Stimulated activated CD8-positive, alpha-beta memory T cell treated with anti-CD3 and anti-CD28 coated beads, Interleukin-15, amount 100 ng/mL, for 1 hour (primary cell): ENCODE results near the gene SRRM5.
"Not testable (repeated sequence)": the region's sequence is repeated elsewhere in the genome, so short reads cannot be mapped to it uniquely, and the experiment has no call there.

Experiments
- DNase-seq: peaks from one replicate; pipeline ENCODE4 v3.0.0-alpha.2; 2020; ENCODE audit warnings: low read depth

Gene SRRM5

DNA sequence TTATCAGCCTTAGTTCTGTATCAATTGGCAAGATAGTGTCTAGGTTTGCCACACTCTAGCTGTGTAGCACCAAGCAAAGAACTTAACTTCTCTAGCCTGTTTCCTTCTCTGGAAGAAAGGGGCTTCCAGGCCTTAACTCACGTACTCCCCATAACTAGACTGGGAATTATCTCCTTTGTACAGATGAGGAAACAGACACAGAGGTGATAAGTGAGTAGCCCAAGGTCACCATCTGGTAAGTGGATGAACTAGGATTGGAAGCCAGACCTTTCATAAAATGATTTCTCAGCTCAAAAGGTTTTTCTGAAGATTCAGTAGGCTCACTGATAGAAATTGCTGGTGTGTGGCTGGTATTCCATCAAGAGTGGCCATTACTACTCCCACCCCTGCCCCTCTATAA lies 4.4 kb downstream of the SRRM5 start:
- no peak for DNase-seq

- DNase-seq = no peak
Measured at GRCh38 chr19:43616954-43617353, 5.1 kb downstream of the SRRM5 start.

GRCh38 chr19:43618921-43619261 lies 7.0 kb downstream of the SRRM5 start:
- DNase-seq = no peak

GRCh38 chr19:43619262-43620060 lies 7.6 kb downstream of the SRRM5 start, which contains the start of gene ZNF428:
TSS of gene ZNF428 (minus strand) at chr19:43619629. CDS start at chr19:43614304, 5,325 bp downstream.
- peak; percentile 56 for DNase-seq

DNA sequence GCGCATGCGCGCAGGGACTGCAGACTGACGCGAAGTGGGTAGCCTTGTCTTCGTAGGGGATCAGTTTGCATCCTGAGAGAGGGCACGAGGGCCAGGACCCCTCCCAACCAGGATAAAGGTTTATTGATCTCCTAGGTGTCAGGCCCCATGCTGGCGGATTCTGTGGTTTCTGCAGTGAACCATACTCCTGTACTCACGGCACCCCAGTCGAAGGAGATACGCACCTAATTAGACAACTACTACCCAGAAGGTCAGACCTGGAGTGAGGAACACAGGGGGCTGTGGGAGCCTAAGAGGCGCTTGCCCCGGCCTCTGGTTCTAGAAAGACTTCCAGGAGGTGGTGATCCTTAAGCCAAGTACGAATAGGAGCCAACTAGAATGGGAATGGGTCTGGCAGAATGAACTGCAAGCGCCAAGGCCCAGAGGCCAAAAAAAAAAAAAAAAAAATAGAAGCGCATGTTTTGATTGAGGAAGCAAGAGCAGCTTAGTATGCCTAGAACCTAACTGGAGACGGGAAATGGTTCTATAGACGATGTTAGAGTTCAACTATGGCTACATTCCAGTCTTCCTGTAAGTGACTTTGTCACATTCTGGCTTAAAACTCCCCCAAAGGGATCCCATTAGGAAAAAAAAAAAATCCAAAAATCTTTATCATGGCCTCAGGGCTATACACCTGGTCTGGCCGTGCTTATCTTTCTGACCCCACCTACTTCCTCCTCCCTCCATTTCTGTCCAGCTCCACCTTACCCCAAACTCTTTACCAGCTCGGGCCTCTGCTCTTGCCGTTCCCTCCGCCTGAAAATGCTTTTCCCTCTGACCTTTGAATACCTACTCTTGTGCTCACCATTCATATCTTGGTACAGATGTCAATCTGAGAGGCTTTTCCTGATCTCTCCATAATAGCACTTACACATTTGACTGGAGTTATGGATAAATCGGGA lies 8.4 kb downstream of the SRRM5 start:
- peak; percentile 72 for DNase-seq

DNA sequence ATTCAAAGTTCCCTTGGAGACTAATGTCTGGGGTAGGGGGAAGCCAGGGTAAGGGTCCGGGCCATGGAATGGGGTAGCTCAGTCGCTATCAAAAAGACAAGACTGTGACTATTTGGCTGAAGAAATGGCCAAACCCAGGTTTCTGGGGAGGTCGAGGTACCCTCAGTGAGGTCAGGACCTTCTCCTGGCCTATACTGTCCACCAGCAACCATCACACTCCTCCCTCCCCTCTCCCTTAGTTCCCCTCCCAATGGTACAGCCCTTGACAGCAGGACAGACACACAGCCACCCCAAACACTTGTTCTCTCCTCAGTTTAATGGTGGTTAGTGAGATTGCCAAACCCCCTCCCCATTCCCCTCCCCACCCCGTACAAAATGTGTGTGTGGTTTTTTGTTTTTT lies 10.2 kb downstream of the SRRM5 start:
- DNase-seq = no peak

DNA sequence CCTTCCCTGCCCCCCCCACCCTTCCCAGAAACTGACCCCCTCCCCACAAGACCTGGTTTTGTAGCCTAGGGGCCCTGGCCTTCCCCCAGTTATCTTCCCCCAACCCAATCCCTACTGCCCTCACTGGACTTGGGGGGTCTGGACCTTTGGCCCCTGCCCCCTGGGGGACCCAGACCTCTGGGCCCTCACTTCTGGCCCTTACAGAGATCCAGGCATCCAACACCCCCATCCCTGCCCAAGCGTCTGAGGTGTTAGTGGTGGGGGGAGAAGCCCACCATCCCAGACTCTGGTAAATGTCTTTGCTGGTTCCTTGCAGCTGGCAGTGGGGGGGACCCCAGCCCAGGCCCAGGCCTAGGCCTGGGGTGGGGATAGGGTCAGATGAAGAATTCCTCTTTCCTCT lies 11.1 kb downstream of the SRRM5 start:
- DNase-seq = no peak

DNA sequence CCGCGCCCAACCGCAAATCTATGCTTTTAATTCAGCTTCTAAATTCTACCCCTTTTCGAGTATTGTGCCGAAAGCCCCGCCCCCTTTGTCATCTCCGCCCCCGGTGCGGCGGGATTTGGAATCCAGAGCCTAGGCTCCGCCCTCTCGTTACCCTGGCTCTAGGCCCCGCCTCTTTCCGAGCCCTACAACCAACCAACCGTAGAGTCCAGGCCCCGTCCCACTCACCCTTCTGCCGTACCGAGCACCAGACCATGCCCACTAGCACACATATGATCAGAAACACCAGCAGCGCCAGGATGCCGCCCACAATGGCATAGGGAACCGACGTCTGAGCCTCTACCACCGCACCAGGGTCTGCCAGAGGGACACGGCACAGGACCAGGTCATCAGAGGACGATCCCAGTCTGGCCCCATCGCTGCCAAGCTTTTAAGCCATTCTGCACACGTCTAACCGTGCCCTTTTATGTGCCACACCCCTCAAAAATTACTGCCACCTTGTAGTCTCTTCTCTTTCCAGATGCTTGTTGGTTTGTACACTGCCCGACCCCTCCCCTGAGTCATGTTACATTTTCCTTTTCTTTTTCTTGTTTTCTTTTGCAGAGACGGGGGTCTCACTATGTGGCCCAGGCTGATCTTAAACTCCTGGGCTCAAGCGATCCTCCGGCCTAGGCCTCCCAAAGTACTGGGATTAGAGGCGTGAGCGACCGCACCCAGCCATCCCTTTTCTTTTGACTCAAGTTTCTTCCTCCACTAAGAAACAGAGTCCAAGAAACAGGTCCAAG lies 12.2 kb downstream of the SRRM5 start:
- DNase-seq = no peak

DNA sequence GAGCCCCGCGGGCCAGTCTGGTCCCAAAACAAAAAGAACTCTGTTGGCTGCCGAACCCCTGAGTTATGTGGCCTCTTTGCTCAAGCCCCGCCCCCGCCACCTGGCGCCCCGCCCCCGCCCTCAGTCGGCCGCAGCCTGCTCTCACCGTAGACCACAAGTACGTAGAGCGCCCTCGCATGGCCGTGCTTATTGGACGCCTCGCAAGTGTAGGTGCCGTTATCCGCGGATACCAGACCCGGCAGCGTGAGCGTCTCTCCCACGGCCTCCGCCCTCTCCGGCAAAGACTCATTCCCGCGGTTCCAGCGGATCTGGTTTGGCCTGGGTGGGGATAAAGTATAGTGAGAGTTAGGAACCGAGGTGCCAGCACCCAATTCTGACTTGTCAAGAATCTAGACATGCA lies 13.0 kb downstream of the SRRM5 start:
- DNase-seq = peak; percentile 65

GRCh38 chr19:43625918-43626579 lies 14.2 kb downstream of the SRRM5 start:
- DNase-seq = no peak

DNA sequence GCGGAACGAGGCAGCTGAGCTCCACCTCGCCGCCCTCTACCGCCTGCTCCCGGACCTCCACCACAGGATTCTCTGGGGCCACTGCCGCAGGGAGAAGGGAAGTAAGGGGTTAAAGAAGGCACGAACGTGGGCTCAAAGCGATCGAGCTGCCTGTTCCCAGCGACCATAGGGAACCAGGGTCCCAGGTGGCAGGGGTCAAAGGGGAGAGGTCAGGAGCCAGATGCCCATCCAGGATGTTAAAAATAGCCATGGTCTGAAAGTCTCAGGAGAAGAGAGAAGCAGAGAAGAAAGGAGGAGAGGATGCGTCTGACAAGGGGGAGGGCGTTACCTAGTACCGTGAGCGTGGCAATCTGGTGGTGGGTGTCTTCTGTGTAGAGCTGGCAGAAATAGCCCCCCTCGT lies 14.9 kb downstream of the SRRM5 start:
- no peak for DNase-seq

GRCh38 chr19:43628646-43629326 lies 16.9 kb downstream of the SRRM5 start:
- no peak for DNase-seq

- DNase-seq = no peak
Measured at GRCh38 chr19:43631491-43631890, 19.6 kb downstream of the SRRM5 start.

GRCh38 chr19:43633520-43633919 lies 21.6 kb downstream of the SRRM5 start:
- DNase-seq = no peak

DNA sequence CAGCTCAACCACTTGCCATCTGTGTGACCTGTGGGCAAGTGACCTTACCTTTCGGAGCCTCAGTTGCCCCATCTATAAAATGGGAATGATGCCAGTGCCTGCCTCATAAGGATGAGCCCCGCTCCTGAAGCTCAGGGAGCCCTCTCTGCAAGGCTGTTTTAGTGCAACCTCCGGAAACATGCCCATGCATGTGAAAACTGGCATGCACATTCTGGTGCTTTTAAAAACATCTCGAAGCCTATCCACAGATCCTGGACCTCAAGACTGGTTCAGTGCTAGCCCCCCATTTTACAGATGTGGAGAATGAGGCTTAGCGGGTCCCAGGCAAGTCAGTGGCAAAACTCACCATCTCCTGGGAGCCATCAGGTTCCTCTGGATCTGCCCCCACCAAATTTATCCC lies 22.2 kb downstream of the SRRM5 start:
- no peak for DNase-seq

GRCh38 chr19:43634506-43634871 lies 22.6 kb downstream of the SRRM5 start:
- no peak for DNase-seq

DNA sequence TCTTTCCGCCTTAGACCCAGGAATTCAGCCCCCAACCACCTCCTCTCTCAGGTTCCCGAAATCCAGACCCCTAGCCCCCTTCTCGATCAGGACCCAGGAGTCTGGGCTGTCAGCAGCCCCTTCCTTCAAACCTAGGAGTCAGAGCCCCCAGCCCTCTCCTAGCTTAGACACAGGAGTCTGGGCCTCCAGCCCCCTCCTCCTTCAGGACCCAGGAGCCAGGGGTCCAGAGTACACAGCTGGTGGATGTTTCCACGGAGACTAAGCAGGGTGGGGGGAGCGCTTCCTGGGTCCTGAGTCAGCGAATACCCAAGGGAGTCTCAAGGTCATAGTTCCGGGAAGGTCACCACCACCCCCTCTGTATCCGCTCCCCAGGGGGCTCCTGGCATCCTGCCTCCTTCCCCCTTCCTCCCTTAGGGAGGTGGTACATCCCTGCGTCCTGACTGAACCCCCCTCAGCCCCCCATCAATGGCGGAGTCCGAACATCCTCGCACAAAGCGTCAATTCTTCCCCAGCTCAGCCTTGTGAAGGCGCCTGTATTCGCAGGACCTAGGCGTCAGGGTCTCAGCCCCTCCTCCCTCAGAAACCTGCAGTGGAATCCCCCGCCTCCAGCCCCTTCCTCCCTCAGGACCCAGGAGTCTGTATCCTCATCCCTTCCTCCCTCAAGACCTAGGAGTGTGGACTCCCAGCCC lies 23.1 kb downstream of the SRRM5 start:
- no peak for DNase-seq

DNA sequence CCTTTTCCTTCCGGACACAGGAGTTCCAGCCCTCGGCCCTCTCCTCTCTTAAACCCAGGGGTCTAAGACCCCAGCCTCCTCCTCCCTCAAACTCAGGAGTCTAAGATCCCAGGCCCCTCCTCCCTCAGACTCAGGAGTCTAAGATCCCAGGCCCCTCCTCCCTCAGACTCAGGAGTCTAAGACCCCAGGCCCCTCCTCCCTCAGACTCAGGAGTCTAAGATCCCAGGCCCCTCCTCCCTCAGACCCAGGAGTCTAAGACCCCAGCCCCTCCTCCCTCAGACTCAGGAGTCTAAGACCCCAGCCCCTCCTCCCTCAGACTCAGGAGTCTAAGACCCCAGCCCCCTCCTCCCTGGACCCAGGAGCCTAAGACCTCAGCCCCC lies 23.7 kb downstream of the SRRM5 start:
- not testable (repeated sequence) for DNase-seq

- no peak for DNase-seq
Measured at GRCh38 chr19:43636121-43636683, 24.3 kb downstream of the SRRM5 start.

GRCh38 chr19:43638214-43638994 lies 26.5 kb downstream of the SRRM5 start:
- DNase-seq = no peak
